K562 (cell line): ENCODE results near the gene B4GALT4. TPM values are rescaled to one million over a fixed set of nuclear protein-coding genes. Genes with fewer than 3 reads are reported as not detected.

ENCODE experiments used
- ATAC-seq: fragments of 200-7000 bp; cut with Tn5 transposase; 3 replicates; pipeline ENCODE4 v1.9.1; 2020; ENCODE audit warnings: moderate library complexity
- BruUV-seq: library from RNA; stranded (reverse); fragments of 400-500 nt; replicated peaks from 2 replicates; lab custom pipeline; 2021; lab: Mats Ljungman, UMichigan
- CTCF ChIA-PET: fragments of 300-600 bp; formaldehyde crosslinking; extraction: SDS; loops from one replicate; lab custom pipeline; 2021; ENCODE audit warnings: low intra/inter-chr PET ratio; lab: Yijun Ruan, JAX
- POLR2A ChIA-PET: fragments of 300-600, 350-650 bp; sonication (Branson Sonifier 250); formaldehyde crosslinking; extraction: SDS; loops from one replicate; lab custom pipeline; 2021; ENCODE audit warnings: antibody characterized with exemption, inconsistent platforms; lab: Yijun Ruan, JAX
- DNase-seq, 4 experiments: peaks; one replicate each; pipeline versions ENCODE4 v3.0.0 to v3.0.0-alpha.2; 2011 to 2018; ENCODE audit warnings: low spot score in 3 of 4, mixed read lengths in 3 of 4; ENCODE audit errors: extremely low read depth in 1 of 4
- FAIRE-seq: peaks from 2 replicates; lab custom pipeline; 2011; peaks lifted over from hg19 to GRCh38; lab: Jason Lieb, UNC
- H2AFZ ChIP-seq: 2 replicates; pipeline ENCODE4 v1.6.0; 2011; ENCODE audit warnings: low read depth, low read length, control low read depth, inconsistent platforms
- H3K27ac ChIP-seq: fragments of 200-600 bp; 3 replicates; pipeline ENCODE4 v1.8.0; 2011; ENCODE audit warnings: low read depth, mild to moderate bottlenecking, control low read depth, inconsistent platforms, low read length, moderate library complexity, mixed read lengths; ENCODE audit errors: extremely low read depth
- H3K27me3 ChIP-seq, 2 experiments: fragments of 300-600 bp in 1 of 2; 2 replicates in 1 of 2; 3 replicates in 1 of 2; pipeline versions ENCODE4 v1.6.0 to v1.8.0; 2011; ENCODE audit warnings: inconsistent platforms in 2 of 2, low read length in 2 of 2, mild to moderate bottlenecking in 1 of 2, mixed read lengths in 1 of 2, moderate library complexity in 1 of 2; ENCODE audit not compliant: control insufficient read depth in 2 of 2, insufficient read depth in 2 of 2
- H3K36me3 ChIP-seq: fragments of 300-600 bp; 3 replicates; pipeline ENCODE4 v1.8.0; 2011; ENCODE audit warnings: mild to moderate bottlenecking, low read length, inconsistent platforms; ENCODE audit not compliant: control insufficient read depth, insufficient read depth
- H3K4me1 ChIP-seq, 2 experiments: fragments of 200-600 bp in 1 of 2; replicated peaks in 1 of 2; 2 replicates in 1 of 2; 3 replicates in 1 of 2; pipeline versions ENCODE4 v1.5.1 to v1.8.0; 2011; ENCODE audit warnings: inconsistent platforms in 2 of 2, low read length in 2 of 2, mild to moderate bottlenecking in 1 of 2, mixed read lengths in 1 of 2, moderate library complexity in 1 of 2; ENCODE audit not compliant: control insufficient read depth in 2 of 2, insufficient read depth in 2 of 2
- H3K4me2 ChIP-seq: 2 replicates; pipeline ENCODE4 v1.6.1; 2011; ENCODE audit warnings: low read length, control low read depth, inconsistent platforms, mixed read lengths; ENCODE audit not compliant: insufficient read depth
- H3K4me3 ChIP-seq: fragments of 200-600 bp; sonication (generic), shearing (Covaris generic); 2 replicates; pipeline ENCODE4 v1.5.1; 2016; ENCODE audit warnings: control low read depth, inconsistent platforms
- H3K79me2 ChIP-seq: fragments of 200-600 bp; 3 replicates; pipeline ENCODE4 v1.8.0; 2011; ENCODE audit warnings: low read length, inconsistent platforms; ENCODE audit not compliant: control insufficient read depth, insufficient read depth
- H3K9ac ChIP-seq, 2 experiments: 2 replicates each; pipeline versions ENCODE4 v1.6.0 to v1.6.1; 2011; ENCODE audit warnings: low read depth in 2 of 2, low read length in 2 of 2, control low read depth in 1 of 2, inconsistent platforms in 1 of 2, mild to moderate bottlenecking in 1 of 2, mixed read lengths in 1 of 2; ENCODE audit not compliant: insufficient read depth in 1 of 2
- H3K9me1 ChIP-seq: one replicate; pipeline ENCODE4 v1.6.0; 2011; ENCODE audit warnings: inconsistent platforms, mild to moderate bottlenecking, low read length, moderate library complexity; ENCODE audit not compliant: control insufficient read depth, insufficient read depth
- H3K9me3 ChIP-seq: replicated peaks from 2 replicates; pipeline ENCODE4 v1.5.1; 2011; ENCODE audit warnings: low read depth, low read length, inconsistent platforms; ENCODE audit not compliant: control insufficient read depth, insufficient read depth
- H4K20me1 ChIP-seq: replicated peaks from 2 replicates; pipeline ENCODE4 v1.6.1; 2011; ENCODE audit warnings: low read length, inconsistent platforms, mixed read lengths; ENCODE audit not compliant: control insufficient read depth, insufficient read depth
- PHB ChIP-seq: fragments of 250-450 bp; sonication (Bioruptor Pico); IDR thresholded peaks from 2 replicates; pipeline ENCODE4 v1.5.0; 2021
- RBM14 ChIP-seq: fragments of 200-400 bp; formaldehyde crosslinking; IDR thresholded peaks from 2 replicates; pipeline ENCODE4 v1.6.1; 2018; ENCODE audit warnings: low read depth, mild to moderate bottlenecking, low read length, moderate library complexity, borderline replicate concordance; ENCODE audit not compliant: insufficient read depth
- SAFB2 ChIP-seq: fragments of 200-400 bp; formaldehyde crosslinking; IDR thresholded peaks from 2 replicates; pipeline ENCODE4 v1.6.1; 2018; ENCODE audit warnings: borderline replicate concordance, low read length, low read depth, moderate library complexity; ENCODE audit not compliant: severe bottlenecking
- ZNF165 ChIP-seq: fragments of 250-450 bp; sonication (Bioruptor Pico); IDR thresholded peaks from 2 replicates; pipeline ENCODE4 v1.4.0; 2020; ENCODE audit warnings: borderline replicate concordance
- ZSCAN32 ChIP-seq: fragments of 450-650 bp; formaldehyde crosslinking; IDR thresholded peaks from 2 replicates; pipeline ENCODE4 v1.4.0; 2020; ENCODE audit warnings: mild to moderate bottlenecking, moderate library complexity
- WGBS: fragments of 100-300 bp; shearing (Covaris generic); methylation state at CpG from one replicate; pipeline ENCODE4 v1.1.6; 2016; ENCODE audit warnings: low coverage, mixed read lengths; ENCODE audit not compliant: insufficient coverage; ENCODE audit errors: missing lambda C conversion rate; 5-methylcytosine and 5-hydroxymethylcytosine counted together
- in situ Hi-C: fragments of 300-500 bp; cut with MboI; formaldehyde crosslinking; loops from 4 replicates; pipeline ENCODE4 v1.15.0; 2018; ENCODE audit warnings: inconsistent platforms, mixed read lengths
- intact Hi-C: fragments of 100-400 bp; cut with micrococcal nuclease; formaldehyde crosslinking; loops from 2 replicates; pipeline ENCODE4 v1.14.2; 2022
- polyA plus RNA-seq, 8 experiments: library from polyadenylated mRNA; depleted of rRNA in 4 of 8; stranded (reverse) in 5 of 8; unstranded in 3 of 8; fragments of >200 nt; fragmentation: Nextera tagmentation in 2 of 8; fragmentation: Illumina TruSeq in 1 of 8; extraction: Ambion mirVana in 2 of 8; extraction: Trizol in 1 of 8; gene quantifications; 2 replicates each; pipeline versions ENCODE4 v1.2.1 to v1.2.3, GENCODE V29; 2011 to 2014; ENCODE audit warnings: inconsistent platforms in 1 of 8, missing spikeins in 1 of 8
- total RNA-seq, 7 experiments: library from RNA; depleted of rRNA in 6 of 7; stranded (reverse); fragments of >200 nt in 6 of 7; fragmentation: Illumina TruSeq in 2 of 7; extraction: Trizol in 2 of 7; gene quantifications; 2 replicates each; pipeline versions ENCODE4 v1.2.1 to v1.2.3, GENCODE V29; 2011 to 2021; ENCODE audit warnings: low replicate concordance in 1 of 7
- TF ChIP-seq, protein P1 (sequence below): fragments of 250-450 bp; sonication (Bioruptor Pico); IDR thresholded peaks from 2 replicates; pipeline ENCODE4 v1.4.0; 2020
- TF ChIP-seq, protein P2 (sequence below): fragments of 250-450 bp; sonication (Bioruptor Pico); IDR thresholded peaks from 2 replicates; pipeline ENCODE4 v1.8.0; 2021; ENCODE audit warnings: moderate library complexity, mild to moderate bottlenecking, inconsistent platforms
- TF ChIP-seq, protein P3 (sequence below): fragments of 450-650 bp; IDR thresholded peaks from 2 replicates; pipeline ENCODE4 v1.6.1; 2016; ENCODE audit warnings: low read depth, mild to moderate bottlenecking, moderate library complexity

B4GALT4 gene
- total and polyA plus RNA-seq, 9 of the 15 experiments (the other 6 are each of a cell fraction or from before 2014, with no cell fraction given), result 8.2 to 17.8 (median 12.2) TPM

DNA sequence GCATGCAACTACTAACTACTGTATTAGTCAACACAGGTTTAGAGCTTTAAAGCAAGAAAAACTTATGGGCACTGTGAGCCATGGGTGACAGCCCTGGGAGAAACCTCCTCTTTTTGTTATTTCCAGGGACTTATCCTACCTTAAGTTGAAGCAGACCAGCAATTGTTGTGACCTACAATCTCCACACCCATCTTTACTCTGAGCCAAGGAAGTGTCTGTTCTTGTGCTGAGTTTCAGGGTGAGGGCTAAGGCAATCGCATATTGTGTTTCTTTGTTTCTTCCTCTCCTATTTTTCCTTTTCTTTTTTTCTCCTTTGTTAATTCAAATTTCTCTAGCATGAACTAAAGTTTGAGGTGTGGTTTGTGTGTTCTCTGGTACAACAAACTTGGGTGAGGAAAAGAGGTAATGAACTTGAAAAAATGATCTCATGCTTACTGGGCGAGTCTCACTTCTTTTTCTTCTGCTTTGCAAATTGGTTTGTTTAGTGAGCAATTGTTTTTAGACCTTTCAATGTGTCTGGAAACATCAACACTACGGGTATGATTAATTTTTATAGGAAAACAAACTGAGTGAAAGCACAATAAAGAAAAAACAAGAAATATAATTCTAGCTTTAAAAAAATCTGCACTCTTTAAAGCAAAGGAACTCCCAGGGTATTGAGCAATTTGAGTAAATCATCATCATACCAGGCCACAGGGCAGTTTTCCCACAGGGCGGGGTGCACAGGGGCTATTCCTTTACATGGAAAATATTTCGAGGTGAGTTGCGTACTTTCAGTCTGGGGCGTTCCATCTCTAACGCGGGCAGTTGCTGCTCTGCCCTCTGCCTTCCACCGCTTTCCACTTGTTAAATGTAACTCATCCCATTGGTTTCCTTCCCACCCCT is 64.6 kb downstream of the B4GALT4 start:
- DNase-seq (no peak), ATAC-seq (no peak), FAIRE-seq (no peak)
- Histone ChIP-seq H3K4me1 (no peaks in the 10 kb centered on the region; a peak in 1 of 5 replicates), H3K36me3 (no peaks in the 10 kb centered on the region), H3K9ac (no peak overlapping the region), H4K20me1 (no peaks in the 10 kb centered on the region), H3K9me1 (no peaks in the 10 kb centered on the region), H3K79me2 (no peaks in the 10 kb centered on the region), H3K4me2 (no peak overlapping the region), H3K9me3 (no peaks in the 10 kb centered on the region), H3K27ac (no peak overlapping the region), H3K4me3 (no peak overlapping the region), H2AFZ (no peak overlapping the region), H3K27me3 (no peaks in the 10 kb centered on the region; a peak in 1 of 5 replicates)
- in situ Hi-C loops (no loop called here), intact Hi-C loops (no loop called here)
- CTCF ChIA-PET, result no interaction called here
- POLR2A ChIA-PET, result no interaction called here
- no TSS peak for BruUV-seq
- TF ChIP-seq RBM14 (no peak), ZNF165 (CRISPR knock-in tag) (no peak), PHB (CRISPR knock-in tag) (no peak), ZSCAN32 (CRISPR knock-in tag) (no peak), SAFB2 (no peak)
- TF ChIP-seq, protein P1, sequence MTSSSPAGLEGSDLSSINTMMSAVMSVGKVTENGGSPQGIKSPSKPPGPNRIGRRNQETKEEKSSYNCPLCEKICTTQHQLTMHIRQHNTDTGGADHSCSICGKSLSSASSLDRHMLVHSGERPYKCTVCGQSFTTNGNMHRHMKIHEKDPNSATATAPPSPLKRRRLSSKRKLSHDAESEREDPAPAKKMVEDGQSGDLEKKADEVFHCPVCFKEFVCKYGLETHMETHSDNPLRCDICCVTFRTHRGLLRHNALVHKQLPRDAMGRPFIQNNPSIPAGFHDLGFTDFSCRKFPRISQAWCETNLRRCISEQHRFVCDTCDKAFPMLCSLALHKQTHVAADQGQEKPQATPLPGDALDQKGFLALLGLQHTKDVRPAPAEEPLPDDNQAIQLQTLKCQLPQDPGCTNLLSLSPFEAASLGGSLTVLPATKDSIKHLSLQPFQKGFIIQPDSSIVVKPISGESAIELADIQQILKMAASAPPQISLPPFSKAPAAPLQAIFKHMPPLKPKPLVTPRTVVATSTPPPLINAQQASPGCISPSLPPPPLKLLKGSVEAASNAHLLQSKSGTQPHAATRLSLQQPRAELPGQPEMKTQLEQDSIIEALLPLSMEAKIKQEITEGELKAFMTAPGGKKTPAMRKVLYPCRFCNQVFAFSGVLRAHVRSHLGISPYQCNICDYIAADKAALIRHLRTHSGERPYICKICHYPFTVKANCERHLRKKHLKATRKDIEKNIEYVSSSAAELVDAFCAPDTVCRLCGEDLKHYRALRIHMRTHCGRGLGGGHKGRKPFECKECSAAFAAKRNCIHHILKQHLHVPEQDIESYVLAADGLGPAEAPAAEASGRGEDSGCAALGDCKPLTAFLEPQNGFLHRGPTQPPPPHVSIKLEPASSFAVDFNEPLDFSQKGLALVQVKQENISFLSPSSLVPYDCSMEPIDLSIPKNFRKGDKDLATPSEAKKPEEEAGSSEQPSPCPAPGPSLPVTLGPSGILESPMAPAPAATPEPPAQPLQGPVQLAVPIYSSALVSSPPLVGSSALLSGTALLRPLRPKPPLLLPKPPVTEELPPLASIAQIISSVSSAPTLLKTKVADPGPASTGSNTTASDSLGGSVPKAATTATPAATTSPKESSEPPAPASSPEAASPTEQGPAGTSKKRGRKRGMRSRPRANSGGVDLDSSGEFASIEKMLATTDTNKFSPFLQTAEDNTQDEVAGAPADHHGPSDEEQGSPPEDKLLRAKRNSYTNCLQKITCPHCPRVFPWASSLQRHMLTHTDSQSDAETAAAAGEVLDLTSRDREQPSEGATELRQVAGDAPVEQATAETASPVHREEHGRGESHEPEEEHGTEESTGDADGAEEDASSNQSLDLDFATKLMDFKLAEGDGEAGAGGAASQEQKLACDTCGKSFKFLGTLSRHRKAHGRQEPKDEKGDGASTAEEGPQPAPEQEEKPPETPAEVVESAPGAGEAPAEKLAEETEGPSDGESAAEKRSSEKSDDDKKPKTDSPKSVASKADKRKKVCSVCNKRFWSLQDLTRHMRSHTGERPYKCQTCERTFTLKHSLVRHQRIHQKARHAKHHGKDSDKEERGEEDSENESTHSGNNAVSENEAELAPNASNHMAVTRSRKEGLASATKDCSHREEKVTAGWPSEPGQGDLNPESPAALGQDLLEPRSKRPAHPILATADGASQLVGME (CRISPR knock-in tag), result no peak
- TF ChIP-seq, protein P2, sequence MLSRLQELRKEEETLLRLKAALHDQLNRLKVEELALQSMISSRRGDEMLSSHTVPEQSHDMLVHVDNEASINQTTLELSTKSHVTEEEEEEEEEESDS, result no peak
- TF ChIP-seq, protein P3, sequence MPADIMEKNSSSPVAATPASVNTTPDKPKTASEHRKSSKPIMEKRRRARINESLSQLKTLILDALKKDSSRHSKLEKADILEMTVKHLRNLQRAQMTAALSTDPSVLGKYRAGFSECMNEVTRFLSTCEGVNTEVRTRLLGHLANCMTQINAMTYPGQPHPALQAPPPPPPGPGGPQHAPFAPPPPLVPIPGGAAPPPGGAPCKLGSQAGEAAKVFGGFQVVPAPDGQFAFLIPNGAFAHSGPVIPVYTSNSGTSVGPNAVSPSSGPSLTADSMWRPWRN, result no peak
- WGBS, result 5% methylated on average over 7 of the region's 10 CpGs
